HepG2 (cell line): Measurements from ENCODE around the gene SLC35F1. TPM values are rescaled to one million over a fixed set of nuclear protein-coding genes. Genes with fewer than 3 reads are reported as not detected.
"Not testable (repeated sequence)": the region's sequence is repeated elsewhere in the genome, so short reads cannot be mapped to it uniquely, and the experiment has no call there.

Experiments used
- ATAC-seq: fragments of 200-7000 bp; cut with Tn5 transposase; 3 replicates; pipeline ENCODE4 v1.9.1; 2020; ENCODE audit warnings: mild to moderate bottlenecking, moderate library complexity
- BruUV-seq: library from RNA; stranded (reverse); fragments of 400-500 nt; replicated peaks from 2 replicates; lab custom pipeline; 2021; lab: Mats Ljungman, UMichigan
- CTCF ChIA-PET: fragments of 300-600 bp; formaldehyde crosslinking; extraction: SDS; loops from one replicate; lab custom pipeline; 2021; ENCODE audit warnings: low total read pairs, inconsistent platforms, low intra/inter-chr PET ratio; lab: Yijun Ruan, JAX
- POLR2A ChIA-PET: fragments of 350-600 bp; sonication (Branson Sonifier 250); formaldehyde crosslinking; loops from one replicate; lab custom pipeline; 2020; ENCODE audit warnings: antibody characterized with exemption, inconsistent platforms; lab: Yijun Ruan, JAX
- DNase-seq: peaks from one replicate; pipeline ENCODE4 v3.0.0-alpha.2; 2015; ENCODE audit warnings: low spot score
- FAIRE-seq: peaks from 3 replicates; lab custom pipeline; 2011; peaks lifted over from hg19 to GRCh38; lab: Jason Lieb, UNC
- H2AFZ ChIP-seq: one replicate; pipeline ENCODE4 v1.6.1; 2011; ENCODE audit warnings: low read length, inconsistent platforms
- H3K27ac ChIP-seq: fragments of 300-600 bp; 3 replicates; pipeline ENCODE4 v1.8.0; 2011; ENCODE audit warnings: mixed run types, mild to moderate bottlenecking, mixed read lengths, low read length, inconsistent platforms; ENCODE audit not compliant: insufficient read depth; ENCODE audit errors: extremely low read length
- H3K27me3 ChIP-seq, 2 experiments: fragments of 200-600 bp in 1 of 2; 2 replicates in 1 of 2; 3 replicates in 1 of 2; pipeline versions ENCODE4 v1.6.0 to v1.8.0; 2011; ENCODE audit warnings: low read length in 2 of 2, mild to moderate bottlenecking in 2 of 2, moderate library complexity in 2 of 2, inconsistent platforms in 1 of 2; ENCODE audit not compliant: insufficient read depth in 2 of 2, control insufficient read depth in 1 of 2
- H3K36me3 ChIP-seq, 2 experiments: fragments of 200-600 bp in 1 of 2; replicated peaks in 1 of 2; 2 replicates in 1 of 2; 3 replicates in 1 of 2; pipeline versions ENCODE4 v1.5.1 to v1.8.0; 2011; ENCODE audit warnings: low read length in 2 of 2, inconsistent platforms in 1 of 2; ENCODE audit not compliant: insufficient read depth in 2 of 2, control insufficient read depth in 1 of 2
- H3K4me1 ChIP-seq: 2 replicates; pipeline ENCODE4 v1.5.1; 2012; ENCODE audit warnings: low read length, inconsistent platforms; ENCODE audit not compliant: insufficient read depth
- H3K4me2 ChIP-seq: 2 replicates; pipeline ENCODE4 v1.6.0; 2011; ENCODE audit warnings: low read depth, low read length, inconsistent platforms
- H3K4me3 ChIP-seq, 3 experiments: fragments of 200-600 bp in 1 of 3; sonication (generic), shearing (Covaris generic) in 1 of 3; replicated peaks in 1 of 3; 2 replicates each; pipeline ENCODE4 v1.5.1; 2011 to 2016; ENCODE audit warnings: low read length in 3 of 3, inconsistent platforms in 2 of 3, low read depth in 2 of 3, mild to moderate bottlenecking in 2 of 3, control low read depth in 1 of 3, mixed read lengths in 1 of 3; ENCODE audit not compliant: insufficient read depth in 1 of 3
- H3K79me2 ChIP-seq: one replicate; pipeline ENCODE4 v1.6.1; 2011; ENCODE audit warnings: low read length, inconsistent platforms; ENCODE audit not compliant: insufficient read depth
- H3K9ac ChIP-seq: 2 replicates; pipeline ENCODE4 v1.6.0; 2011; ENCODE audit warnings: mild to moderate bottlenecking, low read depth, low read length, inconsistent platforms; ENCODE audit not compliant: insufficient read depth
- H3K9me3 ChIP-seq: 2 replicates; pipeline ENCODE4 v1.5.1; 2012; ENCODE audit warnings: mild to moderate bottlenecking, low read length
- H4K20me1 ChIP-seq: 2 replicates; pipeline ENCODE4 v1.6.0; 2011; ENCODE audit warnings: inconsistent platforms, mild to moderate bottlenecking, low read length, moderate library complexity; ENCODE audit not compliant: insufficient read depth
- ATRX ChIP-seq: sonication (generic); formaldehyde crosslinking; IDR thresholded peaks from 2 replicates; pipeline ENCODE4 v1.4.0; 2020; ENCODE audit warnings: missing genetic modification reagents, borderline replicate concordance
- FIP1L1 ChIP-seq: fragments of 200-400 bp; formaldehyde crosslinking; IDR thresholded peaks from 2 replicates; pipeline ENCODE4 v1.6.1; 2018; ENCODE audit warnings: low read depth, mild to moderate bottlenecking, low read length, moderate library complexity, borderline replicate concordance; ENCODE audit not compliant: insufficient read depth
- JUN ChIP-seq: sonication (generic); formaldehyde crosslinking; IDR thresholded peaks from 2 replicates; pipeline ENCODE4 v1.4.0; 2020; ENCODE audit warnings: mild to moderate bottlenecking, missing genetic modification reagents
- KMT2A ChIP-seq: sonication (generic); formaldehyde crosslinking; IDR thresholded peaks from 2 replicates; pipeline ENCODE4 v1.4.0; 2020; ENCODE audit warnings: missing genetic modification reagents
- NFE2 ChIP-seq: sonication (generic); formaldehyde crosslinking; IDR thresholded peaks from 2 replicates; pipeline ENCODE4 v1.4.0; 2020; ENCODE audit warnings: missing genetic modification reagents
- NR2F6 ChIP-seq, 2 experiments: IDR thresholded peaks; 2 replicates each; pipeline ENCODE4 v1.6.1; 2016; ENCODE audit warnings: antibody characterized with exemption in 1 of 2, mild to moderate bottlenecking in 1 of 2
- SIX4 ChIP-seq: sonication (generic); formaldehyde crosslinking; IDR thresholded peaks from 2 replicates; pipeline ENCODE4 v1.4.0; 2020; ENCODE audit warnings: missing genetic modification reagents
- ZBTB1 ChIP-seq: sonication (generic); formaldehyde crosslinking; IDR thresholded peaks from 2 replicates; pipeline ENCODE4 v1.4.0; 2020; ENCODE audit warnings: missing genetic modification reagents, borderline replicate concordance
- ZNF292 ChIP-seq: sonication (generic); formaldehyde crosslinking; IDR thresholded peaks from 2 replicates; pipeline ENCODE4 v1.8.1; 2022; ENCODE audit warnings: mild to moderate bottlenecking, low read depth, missing genetic modification reagents, borderline replicate concordance
- ZNF337 ChIP-seq: sonication (generic); formaldehyde crosslinking; IDR thresholded peaks from 2 replicates; pipeline ENCODE4 v1.5.1; 2020; ENCODE audit warnings: missing genetic modification reagents, low read depth, mild to moderate bottlenecking, borderline replicate concordance
- ZNF350 ChIP-seq: sonication (generic); formaldehyde crosslinking; IDR thresholded peaks from 2 replicates; pipeline ENCODE4 v1.4.0; 2020; ENCODE audit warnings: mild to moderate bottlenecking, low read depth, missing genetic modification reagents, borderline replicate concordance
- ZNF703 ChIP-seq: sonication (generic); formaldehyde crosslinking; IDR thresholded peaks from 2 replicates; pipeline ENCODE4 v1.5.1; 2020; ENCODE audit warnings: missing genetic modification reagents, mild to moderate bottlenecking, moderate library complexity, borderline replicate concordance
- ZNF772 ChIP-seq: sonication (generic); formaldehyde crosslinking; IDR thresholded peaks from 2 replicates; pipeline ENCODE4 v1.5.0; 2020; ENCODE audit warnings: mild to moderate bottlenecking, missing genetic modification reagents
- WGBS: methylation state at CpG from one replicate; pipeline ENCODE4 v1.1.6; 2017; ENCODE audit warnings: low lambda C conversion rate; 5-methylcytosine and 5-hydroxymethylcytosine counted together
- in situ Hi-C: cut with HindIII; loops from 2 replicates; pipeline ENCODE4 v1.10.0; 2017; ENCODE audit warnings: low pct_unique_long_range_greater_than_20kb; ENCODE audit not compliant: extremely low pct_ligation_motif_present
- intact Hi-C: fragments of 100-400 bp; cut with micrococcal nuclease; formaldehyde crosslinking; loops from one replicate; pipeline ENCODE4 v1.10.0; 2022; ENCODE audit not compliant: unreplicated experiment
- polyA plus RNA-seq, 8 experiments: library from polyadenylated mRNA; depleted of rRNA in 3 of 8; stranded (reverse) in 7 of 8; unstranded in 1 of 8; fragments of >200 nt; fragmentation: Illumina TruSeq in 4 of 8; extraction: Trizol in 4 of 8; gene quantifications; 2 replicates each; pipeline versions ENCODE4 v1.2.1 to v1.2.3, GENCODE V29; 2011 to 2016; ENCODE audit warnings: low read depth in 4 of 8, missing spikeins in 1 of 8, mixed read lengths in 1 of 8; ENCODE audit not compliant: insufficient read depth in 1 of 8
- total RNA-seq, 5 experiments: library from RNA; depleted of rRNA; stranded (reverse); fragments of >200 nt; fragmentation: Illumina TruSeq; extraction: Trizol; gene quantifications; 2 replicates each; pipeline ENCODE4 v1.2.3, GENCODE V29; 2016; ENCODE audit warnings: low read depth in 1 of 5

The SLC35F1 gene
- total and polyA plus RNA-seq, 2 of the 13 experiments (the other 11 are each of a cell fraction or from before 2014, with no cell fraction given): 0.01 TPM; not detected in 1

DNA sequence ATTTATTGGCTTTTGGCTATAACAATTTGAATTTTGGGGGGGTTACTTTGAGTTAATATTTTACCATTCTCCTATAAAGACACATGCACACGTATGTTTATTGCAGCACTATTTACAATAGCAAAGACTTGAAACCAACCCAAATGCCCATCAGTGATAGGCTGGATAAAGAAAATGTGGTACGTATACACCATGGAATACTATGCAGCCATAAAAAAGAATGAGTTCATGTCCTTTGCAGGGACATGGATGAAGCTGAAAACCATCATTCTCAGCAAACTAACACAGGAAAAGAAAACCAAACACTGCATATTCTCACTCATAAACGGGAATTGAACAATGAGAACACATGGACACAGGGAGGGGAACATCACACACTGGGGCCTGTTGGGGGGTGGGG lies 130.4 kb downstream of the SLC35F1 start:
- CTCF ChIA-PET, DNase-seq, FAIRE-seq, ATAC-seq, H3K9ac ChIP-seq, H3K4me3 ChIP-seq, H4K20me1 ChIP-seq, BruUV-seq, H3K27ac ChIP-seq, H2AFZ ChIP-seq, intact Hi-C loops, H3K9me3 ChIP-seq, H3K27me3 ChIP-seq, POLR2A ChIA-PET, H3K36me3 ChIP-seq, H3K4me2 ChIP-seq, H3K4me1 ChIP-seq, in situ Hi-C loops, H3K79me2 ChIP-seq: not testable (repeated sequence)
- WGBS: 3% methylated on average over 3 of the region's 3 CpGs

DNA sequence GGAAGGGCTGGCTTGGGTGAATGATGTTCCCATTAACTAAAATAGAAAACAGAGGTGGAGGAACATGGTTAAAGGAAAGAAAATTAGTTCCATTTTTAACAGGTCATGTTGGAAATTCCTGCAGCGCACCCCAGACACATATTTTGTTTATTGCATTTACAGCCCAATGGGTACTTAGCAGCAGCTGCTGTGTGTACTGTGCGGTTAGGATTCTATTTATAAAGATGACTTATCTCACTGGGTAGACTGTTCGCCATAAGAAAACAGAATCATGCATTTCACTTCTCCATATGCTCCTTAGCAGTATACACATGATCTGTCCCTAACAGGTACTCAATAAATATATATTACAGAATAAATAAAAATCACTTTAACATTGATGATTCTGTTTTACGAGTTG lies 135.8 kb downstream of the SLC35F1 start:
- Histone ChIP-seq H3K9me3 (no peaks in the 10 kb centered on the region), H2AFZ (no peak overlapping the region), H3K9ac (no peak overlapping the region), H3K4me1 (no peaks in the 10 kb centered on the region), H4K20me1 (no peaks in the 10 kb centered on the region)
- FAIRE-seq (no peak), ATAC-seq (no peak)
- no TSS peak for BruUV-seq
- TF ChIP-seq KMT2A (no peak), ZNF350 (CRISPR knock-in tag) (no peak), JUN (no peak), ZNF703 (CRISPR knock-in tag) (no peak), SIX4 (no peak), ZNF337 (CRISPR knock-in tag) (no peak), ZNF772 (CRISPR knock-in tag) (no peak), ATRX (CRISPR knock-in tag) (no peak), NR2F6 (IDR thresholded peaks at IDR 0.05) (no peak), NR2F6 (CRISPR knock-in tag; IDR thresholded peaks at IDR 0.05) (no peak), ZBTB1 (CRISPR knock-in tag) (no peak), NFE2 (CRISPR knock-in tag) (no peak), FIP1L1 (no peak), ZNF292 (CRISPR knock-in tag) (no peak)
- TF ChIP-seq, all 625 proteins: peak for 0
- 1% methylated on average over 4 of the region's 4 CpGs for WGBS
- in situ Hi-C loops: no loop called here
- no peak overlapping the region for H3K4me3 ChIP-seq
- DNase-seq: no peak
- no peaks in the 10 kb centered on the region for H3K36me3 ChIP-seq
- H3K27me3 ChIP-seq: no peaks in the 10 kb centered on the region
- POLR2A ChIA-PET: no interaction called here
- CTCF ChIA-PET: no interaction called here
- H3K79me2 ChIP-seq: no peaks in the 10 kb centered on the region
- intact Hi-C loops: no loop called here
- H3K4me2 ChIP-seq: no peak overlapping the region
- no peak overlapping the region for H3K27ac ChIP-seq
